Cardiac fibroblast (primary cell): ENCODE results near the gene FRMD5.

Experiments used
- DNase-seq, 2 donors: peaks; one replicate each; pipeline versions ENCODE4 v3.0.0 to v3.0.0-alpha.2; 2010; ENCODE audit warnings: low read depth in 2 of 2
- H3K4me3 ChIP-seq, 2 donors: replicated peaks in 1 of 2; 1 replicate in 1 of 2; 2 replicates in 1 of 2; pipeline ENCODE4 v1.5.1; 2011; ENCODE audit warnings: low read depth in 2 of 2, low read length in 2 of 2, mild to moderate bottlenecking in 2 of 2, moderate library complexity in 1 of 2
- TF ChIP-seq, protein P1 (sequence below): IDR thresholded peaks from one replicate; pipeline ENCODE4 v1.5.1; 2011; ENCODE audit warnings: low read depth, mild to moderate bottlenecking, low read length, inconsistent platforms

The FRMD5 gene

DNA sequence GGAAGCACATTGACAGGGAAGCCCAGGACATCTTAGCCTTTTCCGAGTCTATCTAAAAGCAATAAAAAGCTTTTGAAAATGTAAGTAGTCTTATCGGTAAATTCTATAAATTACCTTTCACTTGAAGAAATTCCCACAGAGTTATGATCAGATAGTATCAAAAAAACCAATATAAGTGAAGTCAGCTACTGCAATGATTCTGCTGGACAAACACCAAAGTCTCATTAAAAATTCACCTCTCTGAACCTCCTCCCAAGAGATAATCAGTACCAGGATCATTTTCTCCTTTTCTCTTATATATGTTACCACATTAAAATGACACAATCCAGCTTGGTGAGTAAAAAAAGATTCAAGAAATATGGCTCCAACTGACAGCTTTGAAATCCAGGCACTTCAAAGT lies 69.2 kb downstream of the FRMD5 start:
- H3K4me3 ChIP-seq, result no peak overlapping the region
- TF ChIP-seq, protein P1, sequence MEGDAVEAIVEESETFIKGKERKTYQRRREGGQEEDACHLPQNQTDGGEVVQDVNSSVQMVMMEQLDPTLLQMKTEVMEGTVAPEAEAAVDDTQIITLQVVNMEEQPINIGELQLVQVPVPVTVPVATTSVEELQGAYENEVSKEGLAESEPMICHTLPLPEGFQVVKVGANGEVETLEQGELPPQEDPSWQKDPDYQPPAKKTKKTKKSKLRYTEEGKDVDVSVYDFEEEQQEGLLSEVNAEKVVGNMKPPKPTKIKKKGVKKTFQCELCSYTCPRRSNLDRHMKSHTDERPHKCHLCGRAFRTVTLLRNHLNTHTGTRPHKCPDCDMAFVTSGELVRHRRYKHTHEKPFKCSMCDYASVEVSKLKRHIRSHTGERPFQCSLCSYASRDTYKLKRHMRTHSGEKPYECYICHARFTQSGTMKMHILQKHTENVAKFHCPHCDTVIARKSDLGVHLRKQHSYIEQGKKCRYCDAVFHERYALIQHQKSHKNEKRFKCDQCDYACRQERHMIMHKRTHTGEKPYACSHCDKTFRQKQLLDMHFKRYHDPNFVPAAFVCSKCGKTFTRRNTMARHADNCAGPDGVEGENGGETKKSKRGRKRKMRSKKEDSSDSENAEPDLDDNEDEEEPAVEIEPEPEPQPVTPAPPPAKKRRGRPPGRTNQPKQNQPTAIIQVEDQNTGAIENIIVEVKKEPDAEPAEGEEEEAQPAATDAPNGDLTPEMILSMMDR, result no peak
- DNase-seq, result no peak

DNA sequence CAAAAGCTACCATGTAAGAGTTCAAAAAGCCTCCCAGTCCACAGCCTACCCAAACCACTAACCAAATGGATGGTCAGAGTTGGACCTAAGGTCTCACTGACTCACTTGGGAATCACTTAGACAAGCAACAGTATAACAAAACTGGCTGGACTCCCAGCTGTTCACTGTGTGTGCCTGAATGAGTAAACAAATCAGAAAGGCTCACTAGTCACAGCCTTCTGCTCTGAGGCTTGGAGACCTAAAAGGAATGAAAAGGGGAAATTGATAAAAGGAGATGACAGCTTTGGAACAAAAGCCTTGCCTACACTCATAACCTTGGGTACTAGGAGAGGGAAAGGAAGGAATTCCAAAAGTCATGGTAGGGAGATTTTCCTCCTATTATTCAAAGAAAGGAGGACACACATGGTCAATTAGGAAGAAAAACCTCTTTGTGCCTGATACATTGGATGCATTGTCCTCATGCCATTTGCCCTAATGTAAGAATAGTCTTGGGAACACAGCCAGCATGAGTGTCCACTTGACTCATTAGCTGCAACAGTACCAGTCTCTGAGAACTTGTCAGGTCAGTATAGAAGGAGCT lies 92.3 kb downstream of the FRMD5 start:
- DNase-seq, result peak; percentile 95 to 99

DNA sequence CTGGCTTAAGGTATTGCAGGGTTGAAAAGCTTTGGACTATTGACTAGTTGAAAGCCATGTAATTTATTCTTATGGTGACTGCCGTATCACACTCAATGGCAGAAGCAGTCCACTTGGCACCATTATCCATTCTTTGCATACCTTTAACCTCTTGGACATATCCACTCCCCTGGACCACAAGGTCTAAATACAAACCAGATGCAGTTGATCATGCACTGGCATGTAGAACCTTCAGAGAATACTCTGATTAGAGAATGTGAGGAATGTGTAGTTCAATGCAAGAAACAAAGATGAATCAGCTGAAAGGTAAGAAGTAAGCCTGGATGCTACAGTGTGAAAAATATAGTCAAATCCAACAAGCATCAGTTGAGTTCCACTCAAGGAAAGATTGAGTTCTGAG lies 93.1 kb downstream of the FRMD5 start:
- TF ChIP-seq, protein P1, result no peak
- H3K4me3 ChIP-seq, result no peak overlapping the region
- DNase-seq, result peak; percentile 58 to 83

More for the DNA sequence above, 92.3 kb downstream of the FRMD5 start:
- TF ChIP-seq, protein P1, result no peak
- no peak overlapping the region for H3K4me3 ChIP-seq

DNA sequence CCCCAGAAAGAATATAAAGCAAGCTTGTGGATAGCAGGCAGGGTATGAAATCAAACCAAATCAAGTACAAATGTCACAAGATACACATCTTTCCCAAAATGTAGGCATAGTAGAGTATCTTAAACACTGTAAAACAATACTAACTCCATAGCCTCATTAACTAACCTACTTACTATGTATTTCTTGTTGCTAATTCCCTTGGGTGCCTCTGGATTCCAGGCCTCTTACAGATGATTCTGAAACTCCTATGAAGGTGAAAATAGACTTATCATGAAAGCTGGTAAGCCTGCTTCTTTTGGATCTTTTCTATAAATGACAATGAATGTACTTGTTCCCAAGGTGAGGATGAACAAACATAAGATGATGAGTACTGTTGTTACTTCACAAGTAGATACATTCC lies 93.8 kb downstream of the FRMD5 start:
- peak; percentile 43 to 74 for DNase-seq
- no peak overlapping the region for H3K4me3 ChIP-seq
- TF ChIP-seq, protein P1, result no peak

DNA sequence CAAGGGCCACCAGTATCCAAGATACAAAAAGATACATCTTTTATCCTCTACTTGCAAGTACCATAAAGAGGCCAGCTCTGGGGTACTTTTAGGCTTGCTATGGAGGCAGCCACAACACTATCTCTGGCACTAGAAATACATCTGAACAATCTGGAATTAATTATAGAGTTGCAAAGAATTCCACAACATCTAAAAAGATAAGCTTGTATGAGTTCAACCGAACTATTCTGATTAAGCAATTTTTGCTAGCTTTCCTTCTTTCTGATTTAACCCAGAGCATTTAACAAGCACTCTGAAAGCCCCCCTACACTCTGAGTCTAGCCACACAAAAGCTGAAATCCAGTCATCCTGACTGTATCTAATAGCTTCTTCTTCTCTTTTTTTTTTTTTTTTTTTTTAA lies 95.4 kb downstream of the FRMD5 start:
- TF ChIP-seq, protein P1, result no peak
- DNase-seq, result peak in 1 of 2 donors; percentile 78
- no peak overlapping the region for H3K4me3 ChIP-seq

DNA sequence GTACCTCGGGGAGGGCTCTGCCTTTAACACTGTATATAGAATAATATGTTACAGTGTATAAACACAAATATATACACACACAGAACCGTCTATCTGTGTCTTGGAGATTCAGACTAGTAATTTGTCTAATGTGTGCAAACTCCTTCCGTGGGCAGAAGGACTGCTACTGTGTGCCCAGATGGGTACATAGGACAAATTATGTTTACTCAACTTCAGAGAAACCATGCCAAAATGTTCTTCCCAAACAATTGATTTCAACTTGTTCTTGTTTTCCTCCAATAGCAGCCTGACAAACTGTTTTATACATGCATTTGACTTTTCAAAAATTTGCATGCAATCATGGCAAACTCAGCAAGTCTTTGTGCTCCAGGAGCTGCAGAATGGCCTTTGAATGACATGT lies 97.5 kb downstream of the FRMD5 start:
- DNase-seq, result no peak
- TF ChIP-seq, protein P1, result no peak
- no peak overlapping the region for H3K4me3 ChIP-seq

DNA sequence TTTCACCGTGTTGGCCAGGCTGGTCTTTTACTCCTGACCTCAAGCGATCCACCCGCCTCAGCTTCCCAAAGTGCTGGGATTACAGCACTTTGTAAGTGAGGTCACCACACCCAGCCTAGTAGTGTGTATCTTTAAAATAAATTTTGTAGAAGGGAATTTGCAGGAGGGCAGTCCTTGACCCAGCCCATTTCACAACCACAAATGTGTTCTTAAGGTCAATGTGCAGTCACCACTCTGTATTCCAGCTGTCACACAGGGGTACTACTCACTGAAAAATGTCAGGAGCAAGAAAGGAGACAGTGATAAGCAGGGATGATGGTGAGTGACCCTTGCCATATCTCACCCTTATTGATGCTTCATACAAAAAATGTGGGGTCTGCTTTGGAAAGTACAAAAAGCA lies 98.5 kb downstream of the FRMD5 start:
- peak in 1 of 2 donors; percentile 12 for DNase-seq
- TF ChIP-seq, protein P1, result no peak
- H3K4me3 ChIP-seq, result no peak overlapping the region
